ENCODE measurements around the gene RPL26.

- TF ChIP-seq POLR2A (IDR thresholded peaks at IDR 0.05) = no peak
- TF ChIP-seq CTCF (IDR thresholded peaks at IDR 0.05) = no peak
Measured at GRCh38 chr17:8353736-8354135, 29.3 kb downstream of the RPL26 start.

Measured in uterus (tissue), 2 donors.